ENCODE data around the gene MORN4. TPM values are rescaled to one million over a fixed set of nuclear protein-coding genes. Genes with fewer than 3 reads are reported as not detected.

MORN4 gene
- total RNA-seq, 1 experiment from 2014 or later: 9.7 TPM

DNA sequence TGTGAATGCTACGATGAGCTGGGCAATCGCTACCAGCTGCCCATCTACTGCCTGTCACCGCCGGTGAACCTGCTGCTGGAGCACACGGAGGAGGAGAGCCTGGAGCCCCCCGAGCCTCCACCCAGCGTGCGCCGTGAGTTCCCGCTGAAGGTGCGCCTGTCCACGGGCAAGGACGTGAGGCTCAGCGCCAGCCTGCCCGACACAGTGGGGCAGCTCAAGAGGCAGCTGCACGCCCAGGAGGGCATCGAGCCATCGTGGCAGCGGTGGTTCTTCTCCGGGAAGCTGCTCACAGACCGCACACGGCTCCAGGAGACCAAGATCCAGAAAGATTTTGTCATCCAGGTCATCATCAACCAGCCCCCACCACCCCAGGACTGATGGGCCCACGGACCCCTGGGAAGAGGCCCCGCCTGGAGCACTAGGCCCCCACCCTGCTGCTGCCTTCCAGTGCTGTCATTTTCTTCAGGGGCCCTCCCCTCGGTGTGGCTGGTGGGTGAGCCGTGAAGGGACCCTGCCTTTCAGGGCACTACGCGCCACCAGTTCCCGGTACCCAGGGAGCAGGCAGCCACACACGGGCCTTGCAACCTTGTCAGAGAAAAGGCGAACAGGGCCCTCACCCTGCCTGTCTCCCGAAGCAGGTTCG, 63.0 kb downstream of the MORN4 start:
- TF ChIP-seq, protein P1, sequence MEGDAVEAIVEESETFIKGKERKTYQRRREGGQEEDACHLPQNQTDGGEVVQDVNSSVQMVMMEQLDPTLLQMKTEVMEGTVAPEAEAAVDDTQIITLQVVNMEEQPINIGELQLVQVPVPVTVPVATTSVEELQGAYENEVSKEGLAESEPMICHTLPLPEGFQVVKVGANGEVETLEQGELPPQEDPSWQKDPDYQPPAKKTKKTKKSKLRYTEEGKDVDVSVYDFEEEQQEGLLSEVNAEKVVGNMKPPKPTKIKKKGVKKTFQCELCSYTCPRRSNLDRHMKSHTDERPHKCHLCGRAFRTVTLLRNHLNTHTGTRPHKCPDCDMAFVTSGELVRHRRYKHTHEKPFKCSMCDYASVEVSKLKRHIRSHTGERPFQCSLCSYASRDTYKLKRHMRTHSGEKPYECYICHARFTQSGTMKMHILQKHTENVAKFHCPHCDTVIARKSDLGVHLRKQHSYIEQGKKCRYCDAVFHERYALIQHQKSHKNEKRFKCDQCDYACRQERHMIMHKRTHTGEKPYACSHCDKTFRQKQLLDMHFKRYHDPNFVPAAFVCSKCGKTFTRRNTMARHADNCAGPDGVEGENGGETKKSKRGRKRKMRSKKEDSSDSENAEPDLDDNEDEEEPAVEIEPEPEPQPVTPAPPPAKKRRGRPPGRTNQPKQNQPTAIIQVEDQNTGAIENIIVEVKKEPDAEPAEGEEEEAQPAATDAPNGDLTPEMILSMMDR (IDR thresholded peaks at IDR 0.05; ENCODE audit: insufficient read depth in 1 of 2, low read depth in 1 of 2, low read length in 1 of 2, severe bottlenecking in 1 of 2, unreplicated experiment in 1 of 2): no peak
- Histone ChIP-seq H3K9me3 (no peaks in the 10 kb centered on the region), H3K36me3 (ENCODE audit: control insufficient read depth, insufficient read depth, low read length) (no peaks in the 10 kb centered on the region), H3K4me1 (peaks cover 33% of the 10 kb centered on the region), H3K27me3 (replicated peaks; ENCODE audit: control insufficient read depth, insufficient read depth, low read length) (no peaks in the 10 kb centered on the region), H3K4me3 (ENCODE audit: low read depth, low read length) (no peak overlapping the region)
- peaks cover 24% of the 10 kb centered on the region for H3K4me1 Mint-ChIP-seq (ENCODE audit: low read depth, unreplicated experiment)
- no peaks in the 10 kb centered on the region for H3K9me3 Mint-ChIP-seq (ENCODE audit: unreplicated experiment)
- H3K36me3 Mint-ChIP-seq (ENCODE audit: insufficient read depth, unreplicated experiment): peaks cover 8% of the 10 kb centered on the region
- intact Hi-C loops (cut with micrococcal nuclease; ENCODE audit: unreplicated experiment): no loop called here
- no peak overlapping the region for H3K4me3 Mint-ChIP-seq (ENCODE audit: unreplicated experiment)
- no TSS peak for BruUV-seq (replicated peaks)
- no peak overlapping the region for H3K27ac Mint-ChIP-seq (ENCODE audit: unreplicated experiment)
- no peak for DNase-seq
- ChIA-PET POLR2A (no interaction called here), CTCF (interaction anchor here (1.2 kb wide), 1 partner anchor 17 kb away, joined by 3 read pairs; no protein-coding TSS in a partner anchor)
- no peaks in the 10 kb centered on the region for H3K27me3 Mint-ChIP-seq (ENCODE audit: insufficient read depth, unreplicated experiment)

DNA sequence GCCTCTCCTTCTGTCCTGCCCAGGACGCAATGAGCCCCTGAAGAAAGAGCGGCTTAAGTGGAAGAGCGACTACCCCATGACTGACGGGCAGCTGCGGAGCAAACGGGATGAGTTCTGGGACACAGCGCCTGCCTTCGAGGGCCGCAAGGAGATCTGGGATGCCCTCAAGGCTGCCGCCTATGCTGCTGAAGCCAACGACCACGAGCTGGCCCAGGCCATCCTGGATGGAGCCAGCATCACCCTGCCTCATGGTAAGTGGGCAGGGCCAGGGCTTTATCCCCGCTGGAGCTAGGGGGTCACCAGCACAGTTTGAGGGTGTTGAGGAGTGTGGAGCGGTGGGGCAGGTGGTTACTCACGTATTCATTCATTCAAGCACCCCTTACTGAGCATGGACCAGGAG, 65.4 kb downstream of the MORN4 start:
- Mint-ChIP-seq H3K4me1 (ENCODE audit: low read depth, unreplicated experiment) (peaks cover 28% of the 10 kb centered on the region), H3K36me3 (ENCODE audit: insufficient read depth, unreplicated experiment) (peaks cover 7% of the 10 kb centered on the region), H3K9me3 (ENCODE audit: unreplicated experiment) (peaks cover 8% of the 10 kb centered on the region), H3K4me3 (ENCODE audit: unreplicated experiment) (no peak overlapping the region), H3K27me3 (ENCODE audit: insufficient read depth, unreplicated experiment) (no peaks in the 10 kb centered on the region), H3K27ac (ENCODE audit: unreplicated experiment) (no peak overlapping the region)
- H3K27me3 ChIP-seq (replicated peaks; ENCODE audit: control insufficient read depth, insufficient read depth, low read length): no peaks in the 10 kb centered on the region
- DNase-seq: no peak
- H3K9me3 ChIP-seq: no peaks in the 10 kb centered on the region
- POLR2A ChIA-PET: no interaction called here
- intact Hi-C loops (cut with micrococcal nuclease; ENCODE audit: unreplicated experiment): no loop called here
- no TSS peak for BruUV-seq (replicated peaks)
- TF ChIP-seq, protein P1 (IDR thresholded peaks at IDR 0.05; ENCODE audit: insufficient read depth in 1 of 2, low read depth in 1 of 2, low read length in 1 of 2, severe bottlenecking in 1 of 2, unreplicated experiment in 1 of 2): no peak
- H3K36me3 ChIP-seq (ENCODE audit: control insufficient read depth, insufficient read depth, low read length): no peaks in the 10 kb centered on the region
- peaks cover 31% of the 10 kb centered on the region for H3K4me1 ChIP-seq
- CTCF ChIA-PET: no interaction called here
- H3K4me3 ChIP-seq (ENCODE audit: low read depth, low read length): no peak overlapping the region

DNA sequence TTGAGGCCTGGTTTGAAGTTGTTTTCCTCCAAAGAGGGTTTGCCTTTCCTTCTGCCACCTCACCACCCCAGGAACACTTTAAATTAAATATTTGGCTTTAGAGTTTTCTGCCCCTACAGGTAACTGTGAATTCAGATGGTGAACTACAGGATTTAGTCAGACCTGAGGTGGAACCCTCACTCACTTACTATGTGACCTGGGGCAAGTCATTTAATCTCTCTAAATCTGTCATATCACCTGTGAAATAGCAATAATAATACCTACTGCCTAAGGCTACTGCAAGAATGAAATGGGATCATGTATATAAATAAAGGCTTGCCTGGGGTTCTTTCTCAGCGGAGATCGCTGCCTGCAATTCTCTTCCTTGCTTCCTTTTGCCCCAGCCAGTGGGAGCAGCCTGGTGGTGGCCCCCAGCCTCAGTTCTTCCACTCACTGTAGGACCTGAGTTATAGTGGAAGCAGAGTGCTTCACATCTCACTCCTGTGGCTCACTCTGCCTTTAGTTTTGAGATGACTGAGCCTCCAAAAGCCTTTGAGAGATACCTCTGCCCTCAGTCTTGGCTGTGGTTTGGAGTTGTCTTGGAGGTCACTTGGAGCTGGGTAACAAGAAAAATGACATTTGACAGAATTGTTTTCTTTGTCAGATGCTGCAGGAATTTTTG, 66.8 kb downstream of the MORN4 start:
- intact Hi-C loops (cut with micrococcal nuclease; ENCODE audit: unreplicated experiment): no loop called here
- H3K36me3 ChIP-seq (ENCODE audit: control insufficient read depth, insufficient read depth, low read length): no peaks in the 10 kb centered on the region
- Mint-ChIP-seq H3K4me3 (ENCODE audit: unreplicated experiment) (no peak overlapping the region), H3K36me3 (ENCODE audit: insufficient read depth, unreplicated experiment) (no peaks in the 10 kb centered on the region), H3K9me3 (ENCODE audit: unreplicated experiment) (peaks cover 20% of the 10 kb centered on the region), H3K27me3 (ENCODE audit: insufficient read depth, unreplicated experiment) (no peaks in the 10 kb centered on the region), H3K4me1 (ENCODE audit: low read depth, unreplicated experiment) (peaks cover 20% of the 10 kb centered on the region), H3K27ac (ENCODE audit: unreplicated experiment) (no peak overlapping the region)
- H3K4me3 ChIP-seq (ENCODE audit: low read depth, low read length): no peak overlapping the region
- H3K4me1 ChIP-seq: peaks cover 17% of the 10 kb centered on the region
- POLR2A ChIA-PET: no interaction called here
- TF ChIP-seq, protein P1 (IDR thresholded peaks at IDR 0.05; ENCODE audit: insufficient read depth in 1 of 2, low read depth in 1 of 2, low read length in 1 of 2, severe bottlenecking in 1 of 2, unreplicated experiment in 1 of 2): no peak
- CTCF ChIA-PET: no interaction called here
- DNase-seq: no peak
- no TSS peak for BruUV-seq (replicated peaks)
- H3K27me3 ChIP-seq (replicated peaks; ENCODE audit: control insufficient read depth, insufficient read depth, low read length): no peaks in the 10 kb centered on the region
- H3K9me3 ChIP-seq: peaks cover 5% of the 10 kb centered on the region; the same call in 1 of the 2 replicates
